GM15510 (cell line): ENCODE measurements around the gene MLANA.

Experiments used
- POLR2A ChIP-seq: IDR thresholded peaks from 3 replicates; pipeline ENCODE4 v1.6.1; 2011; ENCODE audit warnings: borderline replicate concordance; ENCODE audit not compliant: insufficient read length; ENCODE audit errors: extremely low read depth

Gene MLANA

DNA sequence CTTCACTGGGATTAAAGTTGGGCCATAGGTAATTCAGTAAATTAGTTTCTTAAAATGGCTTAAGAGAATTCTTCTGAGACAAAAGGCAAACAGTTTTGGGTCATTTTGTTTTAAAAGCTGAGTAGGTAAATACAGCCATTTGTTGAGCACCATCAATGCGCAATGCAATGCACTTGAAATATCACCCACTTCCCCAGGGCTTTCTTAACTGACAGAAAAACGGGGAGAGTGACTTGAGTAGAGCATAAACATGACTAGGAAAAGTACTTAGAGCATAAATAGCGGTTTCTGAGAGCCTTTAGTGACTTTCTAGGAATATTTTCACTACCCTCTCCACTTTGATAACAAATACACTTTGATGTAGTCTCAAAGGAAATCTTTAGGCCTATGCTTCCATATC, 27.2 kb downstream of the MLANA start:
- no peak for TF ChIP-seq POLR2A

DNA sequence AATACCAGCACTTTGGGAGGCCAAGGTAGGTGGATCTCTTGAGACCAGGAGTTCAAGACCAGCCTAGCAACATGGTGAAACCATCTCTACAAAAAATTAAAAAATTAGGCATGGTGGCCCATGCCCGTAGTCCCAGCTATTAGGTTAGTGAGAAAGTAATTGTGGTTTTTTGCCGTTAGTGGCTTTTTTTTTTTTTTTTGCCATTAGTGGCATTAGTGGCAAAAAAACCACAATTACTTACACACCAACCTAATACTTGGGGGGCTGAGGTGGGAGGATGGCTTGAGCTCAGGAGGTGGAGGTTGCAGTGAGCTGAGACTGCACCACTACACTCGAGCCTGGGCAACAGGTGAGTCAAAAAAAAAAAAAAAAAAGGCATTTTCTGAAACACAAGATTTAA, 27.8 kb downstream of the MLANA start:
- TF ChIP-seq POLR2A: no peak

DNA sequence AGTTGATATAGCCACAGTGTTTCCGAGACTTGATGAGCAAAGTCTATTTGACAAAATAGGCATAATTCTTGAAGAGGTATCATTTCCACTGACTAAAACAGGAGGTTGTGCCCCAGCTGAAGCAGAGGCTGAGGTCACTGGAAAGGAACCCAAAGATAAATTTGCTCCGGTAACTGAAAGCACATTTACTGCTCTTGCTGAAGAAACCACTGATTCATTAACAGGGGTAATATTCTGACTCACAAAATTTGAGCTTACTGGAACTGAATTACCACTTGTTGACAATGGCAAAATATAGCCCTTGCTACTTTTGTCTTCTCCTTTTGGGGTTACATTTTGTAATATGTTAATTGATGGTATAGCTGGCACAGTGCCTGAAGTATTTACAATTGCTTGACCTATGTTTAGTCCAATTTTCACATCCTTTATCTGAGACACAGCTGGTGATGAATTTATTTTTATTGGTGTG, 30.2 kb downstream of the MLANA start:
- TF ChIP-seq POLR2A: no peak

- TF ChIP-seq POLR2A: no peak
Measured at GRCh38 chr9:5922192-5922591, 31.5 kb downstream of the MLANA start.

DNA sequence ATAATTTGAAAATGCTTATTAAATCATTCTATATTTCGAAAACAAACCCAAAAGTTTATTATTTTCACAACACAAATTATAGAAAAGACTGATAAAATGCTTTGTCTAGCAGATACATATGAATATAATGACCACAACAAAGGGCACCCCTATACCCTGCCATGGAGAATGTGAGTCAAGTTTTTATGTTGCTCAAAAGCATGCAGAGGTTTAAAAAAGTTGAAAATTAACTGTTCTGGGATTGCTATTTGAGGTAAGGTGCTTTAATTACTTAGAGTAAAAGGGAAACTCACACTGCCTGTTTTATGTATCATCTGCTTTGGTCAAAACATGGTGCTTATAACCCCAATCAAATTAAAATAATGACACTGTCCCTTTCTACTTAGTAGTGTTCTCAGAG, 41.0 kb downstream of the MLANA start:
- no peak for TF ChIP-seq POLR2A

DNA sequence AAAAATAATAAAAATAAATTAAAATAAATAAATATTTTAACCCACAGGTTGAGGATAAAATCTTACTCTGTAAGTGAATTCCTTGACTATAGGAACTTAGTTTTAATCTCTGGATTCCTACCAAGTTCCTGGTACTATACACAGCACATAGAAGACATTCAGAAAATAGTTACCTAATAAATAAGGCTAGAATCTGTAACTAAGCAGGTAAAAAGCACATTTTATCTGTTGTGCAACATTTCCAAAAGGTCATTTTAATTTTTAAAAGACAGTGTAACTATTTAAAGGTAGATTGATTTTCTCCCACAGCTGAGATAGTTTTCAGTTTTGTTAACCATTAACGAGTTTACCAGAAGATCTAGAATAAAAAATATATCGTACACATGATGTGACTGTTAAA, 47.8 kb downstream of the MLANA start:
- no peak for TF ChIP-seq POLR2A

GRCh38 chr9:5939530-5939929, 48.8 kb downstream of the MLANA start:
- TF ChIP-seq POLR2A: no peak

- TF ChIP-seq POLR2A: no peak
Measured at GRCh38 chr9:5941214-5941613, 50.5 kb downstream of the MLANA start.

GRCh38 chr9:5945112-5945511, 54.4 kb downstream of the MLANA start:
- TF ChIP-seq POLR2A: no peak

GRCh38 chr9:5947912-5948311, 57.2 kb downstream of the MLANA start:
- no peak for TF ChIP-seq POLR2A

DNA sequence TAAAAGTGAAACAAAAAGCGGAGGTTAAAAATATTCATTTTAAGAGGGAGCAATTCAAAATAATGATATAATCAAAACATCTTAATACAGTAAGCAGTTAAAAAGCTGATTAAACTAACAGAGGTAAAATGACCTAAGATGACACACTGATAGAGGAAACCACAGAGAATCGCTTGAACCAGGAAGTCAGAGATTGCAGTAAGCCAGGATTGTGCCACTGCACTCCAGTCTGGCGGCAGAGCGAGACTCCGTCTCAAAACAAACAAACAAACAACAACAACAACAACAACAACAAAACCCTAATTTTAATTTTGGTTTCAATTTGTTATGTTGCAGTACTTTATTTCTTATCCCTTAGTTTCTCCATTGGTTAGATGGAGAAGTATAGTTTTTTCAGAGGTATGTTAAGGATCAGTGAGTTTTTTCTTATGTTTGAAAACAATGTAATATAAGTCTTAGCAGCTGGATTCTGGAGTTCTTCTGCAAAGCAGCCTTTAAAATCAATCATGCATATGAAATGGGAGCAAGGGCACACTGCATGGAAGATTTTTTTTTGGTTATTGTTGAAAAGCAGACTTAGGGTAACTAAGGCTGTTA, 58.5 kb downstream of the MLANA start:
- no peak for TF ChIP-seq POLR2A

- no peak for TF ChIP-seq POLR2A
Measured at GRCh38 chr9:5950261-5950660, 59.6 kb downstream of the MLANA start.

DNA sequence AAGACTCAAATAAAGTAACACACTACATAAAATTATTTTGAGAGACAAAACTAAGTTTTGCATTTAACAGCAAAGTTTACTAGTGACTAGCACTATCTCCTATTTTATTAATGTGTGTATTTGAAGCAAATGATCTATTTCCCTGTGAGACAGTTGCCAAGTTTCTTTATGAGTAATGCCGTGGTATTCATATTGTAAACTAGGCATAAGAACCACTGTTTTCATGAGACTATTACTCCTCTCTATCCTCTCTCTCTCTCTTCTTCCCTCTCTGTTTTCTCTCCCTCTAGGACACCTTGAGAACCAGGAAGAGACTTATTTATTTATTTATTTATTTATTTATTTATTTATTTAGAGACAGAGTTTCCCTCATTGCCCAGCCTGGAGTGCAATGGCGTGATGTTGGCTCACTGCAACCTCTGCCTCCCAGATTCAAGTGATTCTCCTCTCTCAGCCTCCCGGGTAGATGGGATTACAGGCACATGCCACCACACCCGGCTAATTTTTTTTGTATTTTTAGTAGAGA, 61.1 kb downstream of the MLANA start:
- no peak for TF ChIP-seq POLR2A

- no peak for TF ChIP-seq POLR2A
Measured at GRCh38 chr9:5953743-5954707, 63.3 kb downstream of the MLANA start.

- no peak for TF ChIP-seq POLR2A
Measured at GRCh38 chr9:5957166-5957565, 66.5 kb downstream of the MLANA start.

- no peak for TF ChIP-seq POLR2A
Measured at GRCh38 chr9:5958273-5958672, 67.6 kb downstream of the MLANA start.
